ENCODE measurements around the gene CYTL1.
"Not testable (repeated sequence)": the region's sequence is repeated elsewhere in the genome, so short reads cannot be mapped to it uniquely, and the experiment has no call there.

The CYTL1 gene

DNA sequence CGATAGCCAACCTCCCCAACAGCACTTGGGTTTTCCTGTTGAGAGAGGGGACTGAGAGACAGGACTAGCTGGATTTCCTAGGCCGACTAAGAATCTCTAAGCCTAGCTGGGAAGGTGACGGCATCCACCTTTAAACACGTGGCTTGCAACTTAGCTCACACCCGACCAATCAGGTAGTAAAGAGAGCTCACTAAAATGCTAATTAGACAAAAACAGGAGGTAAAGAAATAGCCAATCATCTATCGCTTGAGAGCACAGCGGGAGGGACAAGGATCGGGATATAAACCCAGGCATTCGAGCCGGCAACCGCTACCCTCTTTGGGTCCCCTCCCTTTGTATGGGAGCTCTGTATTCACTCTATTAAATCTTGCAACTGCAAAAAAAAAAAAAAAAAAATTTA is 12.3 kb downstream of the CYTL1 start:
- H3K4me3 ChIP-seq (ENCODE audit: low read depth, low read length); DNase-seq (ENCODE audit: low read depth): not testable (repeated sequence)

DNA sequence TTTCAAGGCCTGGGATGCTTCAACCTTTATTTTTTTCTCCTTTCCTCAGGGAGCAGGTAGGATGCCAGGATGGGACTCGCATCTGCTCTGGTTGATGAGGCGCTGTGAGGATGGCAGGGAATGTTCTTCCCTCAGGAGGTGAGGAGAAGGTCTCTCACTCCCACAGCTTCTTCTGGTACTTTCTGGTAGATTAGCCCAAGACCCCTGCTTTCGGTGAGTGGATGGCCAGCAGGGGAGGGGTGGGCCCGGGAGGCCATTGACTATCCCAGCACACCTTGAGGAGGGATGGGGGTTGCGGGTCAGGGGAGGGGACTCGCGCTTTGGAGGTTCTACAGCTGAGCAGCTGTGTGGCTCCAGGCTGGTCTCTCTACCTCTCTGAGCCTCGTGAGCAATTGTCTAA is 14.8 kb downstream of the CYTL1 start:
- DNase-seq (ENCODE audit: low read depth): no peak
- no peak overlapping the region for H3K4me3 ChIP-seq (ENCODE audit: low read depth, low read length)

DNA sequence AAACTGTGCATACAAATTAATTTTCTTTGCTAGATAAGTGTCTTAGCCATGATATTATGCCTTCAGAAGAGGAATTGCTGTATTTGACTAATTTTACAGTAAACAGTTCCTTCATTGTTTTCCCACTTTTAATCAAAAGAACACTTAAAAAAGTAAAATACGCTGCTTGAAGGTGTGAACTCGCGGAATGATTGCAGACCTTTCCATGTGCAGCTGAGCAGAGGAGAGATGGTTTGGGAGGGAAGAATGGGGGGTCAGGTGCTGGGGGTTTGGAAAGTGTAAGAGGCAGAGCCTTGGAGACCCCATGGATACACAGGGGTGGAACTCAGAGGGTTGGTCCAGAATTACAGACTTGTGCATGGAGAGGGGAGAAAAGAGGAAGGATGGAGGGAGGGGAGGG is 15.3 kb downstream of the CYTL1 start:
- DNase-seq (ENCODE audit: low read depth): no peak
- no peak overlapping the region for H3K4me3 ChIP-seq (ENCODE audit: low read depth, low read length)

DNA sequence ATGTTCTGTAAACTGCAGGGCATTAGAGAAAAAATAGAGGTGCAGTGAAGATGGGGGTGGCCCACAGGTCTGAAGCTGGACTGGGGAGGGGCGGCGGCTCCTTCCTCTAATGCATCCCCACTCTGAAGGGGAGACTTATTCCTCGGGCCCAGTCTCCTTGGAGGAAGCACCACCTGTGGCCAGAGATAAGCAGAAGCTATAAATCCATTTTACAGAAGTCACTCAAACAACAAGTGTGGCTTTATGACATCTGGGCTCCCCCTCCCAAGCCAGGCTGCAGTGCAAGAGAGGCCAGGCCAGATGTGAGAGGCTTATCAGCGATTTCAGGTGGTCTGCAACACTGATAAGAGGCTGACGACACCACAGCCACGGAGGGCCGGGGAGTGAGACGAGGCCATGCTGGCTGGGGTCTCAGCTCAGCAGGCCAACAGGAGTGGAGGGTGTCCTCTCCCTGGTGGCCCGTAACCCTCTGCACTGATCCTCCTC is 15.8 kb downstream of the CYTL1 start:
- no peak for DNase-seq (ENCODE audit: low read depth)
- no peak overlapping the region for H3K4me3 ChIP-seq (ENCODE audit: low read depth, low read length)

DNA sequence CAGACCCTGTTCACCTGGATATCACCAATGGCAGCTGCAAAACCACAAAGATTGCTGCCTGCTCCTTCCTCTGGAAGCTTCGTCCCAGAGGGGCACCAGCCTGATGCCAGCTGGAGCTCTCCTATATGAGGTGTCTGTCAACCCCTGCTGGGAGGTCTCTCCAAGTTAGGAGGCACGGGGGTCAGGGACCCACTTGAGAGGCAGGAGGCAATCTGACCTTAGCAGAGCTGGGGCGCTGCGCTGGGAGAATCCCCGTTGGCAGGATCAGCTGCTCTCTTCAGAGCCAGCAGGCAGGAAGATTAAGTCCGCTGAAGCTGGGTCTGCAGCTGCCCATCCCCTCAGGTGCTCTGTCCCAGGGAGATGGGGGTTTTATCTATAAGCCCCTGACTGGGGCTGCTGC is 17.6 kb downstream of the CYTL1 start:
- not testable (repeated sequence) for DNase-seq (ENCODE audit: low read depth); H3K4me3 ChIP-seq (ENCODE audit: low read depth, low read length)

DNA sequence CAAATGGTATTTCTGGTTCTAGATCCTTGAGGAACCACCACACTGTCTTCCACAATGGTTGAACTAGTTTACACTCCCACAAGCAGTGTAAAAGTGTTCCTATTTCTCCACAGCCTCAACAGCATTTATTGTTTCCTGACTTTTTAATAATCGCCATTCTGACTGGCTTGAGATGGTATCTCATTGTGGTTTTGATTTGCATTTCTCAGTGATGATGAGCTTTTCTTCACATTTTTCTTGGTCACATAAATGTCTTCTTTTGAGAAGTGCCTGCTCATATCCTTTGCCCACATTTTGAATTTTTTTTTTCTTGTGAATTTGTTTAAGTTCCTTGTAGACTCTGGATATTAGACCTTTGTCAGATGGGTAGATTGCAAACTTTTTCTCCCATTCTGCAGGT is 22.3 kb downstream of the CYTL1 start:
- not testable (repeated sequence) for H3K4me3 ChIP-seq (ENCODE audit: low read depth, low read length); DNase-seq (ENCODE audit: low read depth)

DNA sequence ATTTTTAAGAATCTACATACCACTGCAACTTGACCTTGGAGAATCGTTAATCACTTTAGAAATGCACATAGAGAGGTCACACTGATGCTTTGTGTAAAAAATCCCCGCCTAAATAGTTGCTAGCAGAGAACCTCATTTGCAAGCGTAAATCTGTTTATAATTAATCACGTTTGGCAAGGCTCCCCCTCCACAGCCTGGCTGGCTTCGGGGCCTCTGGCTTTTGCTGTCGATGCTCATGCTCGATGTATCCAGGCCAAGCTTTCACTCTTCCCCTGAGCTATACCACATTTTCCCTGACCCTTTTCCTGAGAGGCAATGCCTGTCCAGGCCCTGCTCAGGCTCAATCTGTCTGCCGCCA is 23.4 kb downstream of the CYTL1 start:
- no peak overlapping the region for H3K4me3 ChIP-seq (ENCODE audit: low read depth, low read length)
- no peak for DNase-seq (ENCODE audit: low read depth)

DNA sequence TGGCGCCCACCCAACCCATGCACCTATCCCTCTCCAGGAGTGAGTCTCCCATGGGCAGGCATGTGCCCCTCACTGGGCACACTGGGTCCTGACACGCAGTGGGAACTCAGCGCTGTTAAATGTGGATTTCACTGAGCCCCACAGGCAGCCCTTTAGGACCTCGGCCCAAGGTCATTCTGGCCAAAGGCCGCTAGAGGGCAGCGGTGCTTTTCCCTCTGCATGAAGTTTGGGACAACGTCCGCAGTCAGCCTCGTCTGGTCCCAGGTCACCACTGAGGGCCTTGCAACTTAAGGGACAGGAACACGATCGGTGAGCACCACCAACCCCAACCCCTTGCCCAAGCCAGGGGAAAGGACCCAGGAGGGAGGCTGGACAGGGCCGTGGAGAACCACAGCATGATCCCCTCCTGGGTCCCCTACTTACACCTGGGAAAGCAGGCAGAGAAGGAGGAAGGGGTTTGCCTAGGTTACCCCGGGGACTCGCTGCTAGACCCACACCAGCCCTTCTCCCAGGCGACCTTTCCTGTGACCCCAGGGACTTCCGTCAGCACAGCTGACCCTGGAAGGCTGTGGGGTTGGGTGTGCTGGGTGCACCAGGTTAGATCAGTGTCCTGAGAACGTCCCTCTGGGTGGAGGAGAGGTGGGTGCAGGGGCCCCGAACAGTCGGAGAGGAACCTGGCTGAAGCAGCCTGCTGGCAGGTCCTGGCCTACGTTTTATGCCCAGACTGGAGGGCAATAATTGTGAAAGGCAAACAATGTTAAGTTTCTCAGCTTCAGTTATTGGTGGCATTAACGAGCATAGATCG is 24.0 kb downstream of the CYTL1 start:
- no peak overlapping the region for H3K4me3 ChIP-seq (ENCODE audit: low read depth, low read length)
- DNase-seq (ENCODE audit: low read depth): no peak

DNA sequence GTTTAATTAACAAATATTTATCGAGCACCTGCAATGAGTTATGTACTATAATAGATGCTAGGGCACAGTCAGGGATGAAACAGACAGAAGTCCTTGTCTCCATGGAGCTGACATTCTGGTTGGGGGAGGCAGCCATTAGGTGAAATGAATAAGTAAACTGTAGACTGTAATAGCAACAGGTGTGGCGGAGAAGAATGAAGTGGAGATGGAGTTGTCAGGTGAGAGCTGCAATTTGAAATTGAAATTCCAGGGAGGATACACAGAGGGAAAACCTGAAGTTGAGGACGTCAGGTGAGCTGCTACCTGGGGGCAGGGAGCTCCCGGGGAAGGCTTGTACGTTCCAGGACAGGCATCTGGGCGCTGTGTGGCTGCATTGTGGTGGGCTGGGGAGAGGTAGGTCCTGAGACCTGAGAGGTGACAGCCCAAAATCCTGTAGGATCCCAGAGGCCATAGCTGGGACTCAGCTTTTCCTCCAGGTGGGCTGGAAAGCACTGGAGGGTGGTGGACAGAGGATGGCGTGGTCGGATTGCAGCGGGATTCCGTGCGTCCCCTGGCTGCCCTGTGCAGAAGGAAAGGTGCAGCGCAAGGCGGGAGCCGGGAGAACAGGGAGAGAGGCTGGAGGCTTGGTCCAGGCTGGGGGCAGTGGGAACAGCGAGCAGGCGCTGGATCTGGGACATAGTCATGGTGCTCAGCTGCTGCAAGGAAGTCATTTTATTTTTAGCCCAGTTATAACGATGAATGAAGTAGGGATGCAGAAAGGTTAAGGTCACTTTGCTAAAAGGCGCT is 24.8 kb downstream of the CYTL1 start:
- no peak for DNase-seq (ENCODE audit: low read depth)

DNA sequence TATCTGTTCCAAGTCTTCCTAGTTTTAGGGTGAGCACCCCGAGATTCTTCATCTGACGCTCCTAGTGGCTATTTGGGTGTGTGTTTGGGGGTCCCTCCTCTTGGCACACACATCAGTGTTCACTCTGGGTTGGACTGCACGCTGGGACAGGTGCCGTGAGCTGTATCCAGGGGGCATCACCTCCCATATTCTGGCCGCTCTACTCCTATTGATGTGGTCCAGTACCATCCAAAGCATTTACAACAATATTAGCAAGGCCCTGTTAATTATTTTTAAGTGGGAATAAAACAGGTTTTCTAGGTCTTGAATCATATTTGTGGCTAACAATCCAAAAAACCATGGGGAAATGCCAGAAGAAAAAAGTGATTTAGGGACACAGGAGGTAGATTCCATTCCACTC is 26.4 kb downstream of the CYTL1 start:
- no peak for DNase-seq (ENCODE audit: low read depth)
- H3K4me3 ChIP-seq (ENCODE audit: low read depth, low read length): no peak overlapping the region

More for the DNA sequence above, 24.8 kb downstream of the CYTL1 start:
- no peak overlapping the region for H3K4me3 ChIP-seq (ENCODE audit: low read depth, low read length)

DNA sequence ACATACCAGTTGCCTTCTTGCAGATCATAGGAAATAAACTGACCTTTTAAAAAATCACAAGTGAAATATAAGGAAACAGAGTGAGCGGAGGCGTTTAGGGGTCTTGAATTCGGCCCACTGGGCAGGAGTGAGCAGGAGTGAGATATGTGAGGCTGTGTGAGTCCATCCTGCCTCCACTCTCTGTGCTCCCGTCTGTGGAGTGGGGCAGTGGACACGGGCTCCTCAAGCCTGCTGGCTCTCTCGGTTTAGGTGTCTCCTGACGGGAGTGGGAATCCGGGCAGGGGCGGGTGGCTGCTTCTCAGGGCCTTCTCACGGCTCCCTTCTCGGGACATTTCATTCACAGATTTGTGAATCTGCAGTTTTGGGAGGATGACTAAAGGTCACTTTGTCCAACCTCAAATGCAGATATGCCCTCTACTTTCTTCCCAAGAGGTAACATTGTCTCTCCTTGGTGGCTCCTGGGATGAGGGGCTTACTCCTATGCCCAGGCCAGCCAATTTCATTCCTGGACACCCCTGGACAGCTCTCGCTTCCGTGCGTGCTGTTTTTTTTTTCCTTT is 27.6 kb downstream of the CYTL1 start:
- DNase-seq (ENCODE audit: low read depth): no peak
- no peak overlapping the region for H3K4me3 ChIP-seq (ENCODE audit: low read depth, low read length)

DNA sequence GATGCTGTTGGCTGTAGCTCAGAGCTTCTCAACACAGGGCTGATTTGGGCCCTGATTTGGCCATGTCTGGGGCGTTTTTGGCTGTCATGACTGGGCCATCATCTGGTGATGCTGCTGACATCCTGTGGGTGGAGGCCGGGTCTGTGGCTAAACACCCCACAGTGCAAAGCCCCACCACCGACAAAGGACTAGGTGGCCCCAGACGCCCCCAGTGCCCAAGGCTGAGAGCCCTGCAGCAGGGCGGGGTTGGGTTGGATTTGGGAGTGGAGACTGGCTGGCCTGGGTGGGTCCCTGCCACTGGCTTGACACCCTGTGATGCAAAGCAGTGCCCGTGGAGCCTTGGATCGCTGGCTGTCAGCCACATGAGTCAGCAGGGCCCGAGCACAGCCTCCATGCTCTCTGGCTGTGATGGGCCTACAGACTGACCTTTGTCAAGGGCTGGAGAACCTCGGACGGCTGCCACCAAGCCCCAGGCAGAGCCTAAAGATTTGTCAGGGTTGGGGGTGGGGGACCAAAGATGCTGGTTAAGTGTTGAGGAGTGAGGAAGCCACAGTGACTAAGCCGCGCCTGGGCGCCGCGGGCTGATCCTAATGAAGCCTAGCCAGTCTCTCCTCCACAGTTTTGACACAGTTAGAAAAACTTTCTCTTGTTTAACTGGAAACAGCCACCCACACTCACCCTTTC is 28.3 kb downstream of the CYTL1 start:
- no peak for DNase-seq (ENCODE audit: low read depth)

DNA sequence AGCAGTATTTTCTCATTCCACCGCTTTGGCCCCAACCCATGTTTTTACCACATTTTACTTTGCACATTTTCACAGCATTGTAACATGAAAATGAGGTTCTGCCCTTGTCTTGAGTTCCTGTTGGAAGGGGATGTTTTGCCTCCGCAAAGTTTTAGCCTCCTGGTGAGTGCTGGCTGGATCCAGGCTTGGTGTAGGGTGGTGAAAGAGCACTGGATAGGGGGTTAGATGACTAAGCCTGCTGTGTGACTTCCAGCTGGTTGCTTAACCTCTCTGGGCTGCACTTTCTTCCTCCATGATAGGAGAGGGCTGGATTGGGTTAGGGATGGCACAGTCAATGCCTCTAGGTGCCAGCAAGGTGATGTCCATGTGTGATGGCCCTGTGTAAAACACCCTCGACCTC is 28.9 kb downstream of the CYTL1 start:
- H3K4me3 ChIP-seq (ENCODE audit: low read depth, low read length): no peak overlapping the region
- DNase-seq (ENCODE audit: low read depth): no peak

More for the DNA sequence above, 28.3 kb downstream of the CYTL1 start:
- no peak overlapping the region for H3K4me3 ChIP-seq (ENCODE audit: low read depth, low read length)

DNA sequence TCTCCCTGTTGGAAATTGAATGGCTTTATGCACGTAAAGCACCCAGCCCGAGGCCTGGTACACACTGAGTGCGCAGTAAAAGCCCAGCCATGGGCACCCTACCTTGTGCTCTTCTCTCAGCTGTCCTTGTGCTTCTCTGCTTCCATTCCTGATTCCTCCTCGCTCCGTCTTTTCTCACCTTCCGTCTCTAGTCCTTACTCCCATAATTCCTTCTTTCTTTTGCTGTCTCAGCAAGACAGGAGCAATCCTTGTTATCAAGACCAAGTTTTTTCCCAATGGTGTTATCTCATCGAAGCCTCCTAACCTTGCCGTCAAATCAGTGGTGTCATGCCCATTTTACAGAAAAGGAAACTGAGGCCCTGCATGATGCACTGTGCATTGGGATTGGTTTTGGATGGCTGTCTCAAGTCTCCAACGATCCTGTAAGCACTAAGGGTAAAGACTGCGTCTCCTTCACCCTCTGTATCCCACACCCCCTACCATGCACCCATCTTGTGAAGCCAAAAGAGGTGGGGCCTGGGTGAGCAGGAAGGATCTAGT is 30.1 kb downstream of the CYTL1 start:
- H3K4me3 ChIP-seq (ENCODE audit: low read depth, low read length): no peak overlapping the region
- no peak for DNase-seq (ENCODE audit: low read depth)

DNA sequence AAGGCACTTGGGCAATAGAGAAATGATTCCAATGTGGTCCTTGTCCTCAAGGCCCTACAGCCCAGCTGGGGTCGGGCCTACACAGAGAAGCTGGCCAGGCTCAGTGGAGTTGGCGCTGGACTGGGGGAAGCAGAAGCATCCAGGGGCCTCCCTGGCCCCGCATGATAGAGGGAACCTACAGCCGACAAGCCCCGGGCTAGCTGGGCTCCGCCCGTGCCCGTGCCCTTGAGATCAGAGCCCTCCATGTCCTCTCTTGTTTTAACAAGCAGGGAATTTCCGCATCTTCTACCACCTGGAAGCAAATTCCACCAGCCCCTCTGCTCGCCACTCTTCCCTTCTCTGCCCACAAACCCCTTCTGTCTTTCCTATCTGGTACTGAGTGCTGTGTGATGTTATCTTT is 31.6 kb downstream of the CYTL1 start:
- H3K4me3 ChIP-seq (ENCODE audit: low read depth, low read length): no peak overlapping the region
- DNase-seq (ENCODE audit: low read depth): no peak

DNA sequence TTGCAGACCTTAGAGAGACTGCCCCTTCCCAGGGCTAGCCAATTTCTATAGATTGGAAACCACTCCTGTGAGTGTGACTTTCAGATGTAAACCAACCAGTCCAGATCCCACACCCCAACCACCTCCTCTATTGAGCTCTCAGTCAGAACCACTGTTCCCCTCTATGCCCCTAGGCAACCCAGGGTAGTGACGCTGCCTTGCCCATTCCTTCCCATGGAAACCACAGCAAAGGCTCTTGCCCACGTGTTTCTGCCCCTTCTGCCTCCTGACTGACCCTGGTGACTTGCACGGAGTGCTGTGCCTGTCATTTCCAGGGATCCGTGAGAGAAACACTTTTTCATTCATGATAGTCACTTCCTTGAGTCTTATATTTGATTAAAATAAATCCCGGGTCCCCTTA is 32.4 kb downstream of the CYTL1 start:
- no peak overlapping the region for H3K4me3 ChIP-seq (ENCODE audit: low read depth, low read length)
- DNase-seq (ENCODE audit: low read depth): no peak

DNA sequence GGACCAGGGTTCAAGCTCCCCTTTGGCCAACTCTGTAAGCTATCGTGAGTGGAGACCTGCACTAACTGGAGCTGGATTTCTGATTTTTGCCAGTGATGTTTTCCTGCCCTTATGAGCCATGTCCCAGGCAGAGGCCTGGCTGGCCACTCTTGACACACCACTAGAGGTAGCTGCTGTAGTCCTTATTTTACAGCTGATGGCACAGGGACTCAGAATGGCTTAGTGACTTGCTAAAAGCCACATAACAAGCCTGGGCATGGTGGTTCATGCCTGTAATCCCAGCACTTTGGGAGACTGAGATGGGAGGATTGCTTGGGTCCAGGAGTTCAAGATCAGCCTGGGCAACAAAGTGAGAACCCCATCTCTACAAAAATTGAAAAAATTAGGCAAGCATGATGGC is 33.4 kb downstream of the CYTL1 start:
- no peak for DNase-seq (ENCODE audit: low read depth)
- no peak overlapping the region for H3K4me3 ChIP-seq (ENCODE audit: low read depth, low read length)

DNA sequence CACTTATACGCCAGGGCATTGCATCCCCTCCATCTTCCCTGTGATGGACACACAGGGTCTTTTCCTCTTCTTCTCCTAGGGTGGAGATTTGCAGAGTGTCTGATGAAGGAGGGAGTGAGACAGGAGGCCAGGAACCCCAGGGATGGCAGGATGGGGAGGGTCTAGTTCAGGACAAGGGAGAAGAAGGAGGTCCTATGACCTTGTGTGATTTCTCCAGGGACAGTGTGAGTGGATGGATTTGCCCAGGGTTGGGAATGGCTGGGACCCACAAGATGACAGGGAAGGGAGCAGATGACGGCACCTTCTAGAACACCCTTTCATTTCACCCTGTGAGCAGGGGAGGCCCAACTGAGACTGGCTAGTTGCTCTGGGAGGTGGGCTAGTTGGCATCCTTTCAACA is 34.2 kb downstream of the CYTL1 start:
- no peak overlapping the region for H3K4me3 ChIP-seq (ENCODE audit: low read depth, low read length)
- DNase-seq (ENCODE audit: low read depth): no peak

DNA sequence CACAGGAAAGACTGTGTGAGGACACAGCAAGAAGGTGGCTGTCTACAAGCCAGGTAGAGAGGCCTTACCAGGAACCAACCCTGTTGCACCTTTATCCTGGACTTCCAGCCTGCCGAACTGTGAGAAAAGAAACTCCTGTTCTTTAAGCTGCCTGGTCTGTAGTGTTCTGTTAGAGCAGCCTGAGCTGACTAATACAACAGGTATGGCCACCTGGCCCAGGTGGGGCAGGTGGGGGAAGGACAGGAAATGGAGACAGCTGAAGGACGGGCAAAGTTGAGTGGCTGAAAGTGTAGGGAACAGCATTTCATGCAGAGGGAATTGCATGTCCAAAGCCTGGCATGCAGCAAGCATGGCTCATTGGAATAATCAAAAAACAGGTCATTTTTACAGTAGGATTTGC is 35.1 kb downstream of the CYTL1 start:
- no peak overlapping the region for H3K4me3 ChIP-seq (ENCODE audit: low read depth, low read length)
- DNase-seq (ENCODE audit: low read depth): no peak

DNA sequence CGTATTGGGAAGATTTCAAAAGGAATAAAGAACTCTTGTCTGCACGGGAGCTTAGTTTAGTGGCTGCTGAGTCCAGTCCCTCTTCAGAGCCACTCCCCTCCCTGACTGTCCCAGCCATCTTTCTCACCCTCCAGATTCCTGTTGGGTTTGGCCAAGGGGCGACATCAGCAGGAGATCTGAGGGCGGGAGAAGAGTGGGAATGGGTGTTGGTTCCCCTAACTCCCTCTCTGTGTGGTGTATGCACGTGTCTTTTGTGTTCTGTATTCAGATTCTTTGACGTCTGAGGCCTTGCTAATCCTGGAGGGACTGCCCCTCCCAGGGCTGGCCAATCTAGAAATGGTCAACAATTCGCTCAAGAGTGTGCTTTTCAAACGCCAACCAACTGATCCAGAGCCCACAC is 37.4 kb downstream of the CYTL1 start:
- no peak overlapping the region for H3K4me3 ChIP-seq (ENCODE audit: low read depth, low read length)
- no peak for DNase-seq (ENCODE audit: low read depth)
